GM21737 (cell line): ENCODE results near the gene DNAJC15.
"Not testable (repeated sequence)": the region's sequence is repeated elsewhere in the genome, so short reads cannot be mapped to it uniquely, and the experiment has no call there.

ENCODE experiments used
- ATAC-seq: cut with Tn5 transposase; IDR thresholded peaks from one replicate; pipeline ENCODE4 v1.9.1; 2021; ENCODE audit warnings: mild to moderate bottlenecking, moderate library complexity; ENCODE audit not compliant: unreplicated experiment

DNAJC15 gene

DNA sequence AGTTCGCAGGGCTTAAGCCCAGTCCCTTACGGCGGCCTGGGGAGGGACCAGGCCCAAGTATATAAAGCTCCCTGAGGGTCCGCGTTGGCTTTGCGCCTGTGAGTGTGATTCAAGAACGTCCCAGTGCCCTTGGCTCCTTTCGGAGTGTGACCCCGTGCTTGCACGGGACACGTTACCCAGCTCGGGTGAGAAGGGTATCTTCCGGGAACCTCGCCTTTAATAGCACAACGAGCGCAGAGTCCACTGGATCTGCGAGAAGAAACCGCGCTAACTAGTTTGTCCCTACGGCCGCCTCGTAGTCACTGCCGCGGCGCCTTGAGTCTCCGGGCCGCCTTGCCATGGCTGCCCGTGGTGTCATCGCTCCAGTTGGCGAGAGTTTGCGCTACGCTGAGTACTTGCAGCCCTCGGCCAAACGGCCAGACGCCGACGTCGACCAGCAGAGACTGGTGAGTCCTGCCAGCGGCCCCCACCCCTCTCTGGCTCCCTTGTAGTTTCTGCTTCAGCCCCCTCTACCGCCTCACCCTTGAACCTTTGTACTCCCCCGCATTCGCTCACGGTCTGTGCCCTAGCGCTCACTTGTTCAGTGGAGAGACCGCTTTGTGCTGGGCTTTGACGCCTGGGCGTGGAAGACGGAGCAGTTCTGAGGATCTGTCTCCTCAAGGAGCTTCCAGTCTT is at the start of gene DNAJC15:
TSS of gene DNAJC15 (plus strand) at position 298 of the 675 bp plus-strand sequence. CDS start at position 339, 41 bp downstream.
- peak; percentile 77 for ATAC-seq

DNA sequence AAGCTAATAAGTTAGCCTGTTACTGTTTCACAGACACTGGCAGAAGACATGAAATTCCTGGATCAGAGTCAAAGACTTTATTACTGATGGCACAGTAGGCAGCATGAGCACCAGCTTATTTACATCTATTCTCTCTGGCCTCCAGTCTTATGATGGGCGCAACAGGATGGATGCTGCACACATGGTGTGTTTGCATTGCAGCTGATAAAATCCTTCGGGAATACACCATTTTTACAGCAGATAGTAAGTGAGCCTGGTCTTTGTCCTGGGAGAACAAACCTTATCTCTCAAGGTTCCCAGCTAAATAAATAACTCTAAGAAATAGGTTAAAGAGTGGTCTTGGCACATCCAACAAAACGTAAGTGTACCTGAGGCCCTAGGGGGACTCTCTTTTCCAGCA is 47.3 kb upstream of the DNAJC15 start:
- no peak for ATAC-seq

DNA sequence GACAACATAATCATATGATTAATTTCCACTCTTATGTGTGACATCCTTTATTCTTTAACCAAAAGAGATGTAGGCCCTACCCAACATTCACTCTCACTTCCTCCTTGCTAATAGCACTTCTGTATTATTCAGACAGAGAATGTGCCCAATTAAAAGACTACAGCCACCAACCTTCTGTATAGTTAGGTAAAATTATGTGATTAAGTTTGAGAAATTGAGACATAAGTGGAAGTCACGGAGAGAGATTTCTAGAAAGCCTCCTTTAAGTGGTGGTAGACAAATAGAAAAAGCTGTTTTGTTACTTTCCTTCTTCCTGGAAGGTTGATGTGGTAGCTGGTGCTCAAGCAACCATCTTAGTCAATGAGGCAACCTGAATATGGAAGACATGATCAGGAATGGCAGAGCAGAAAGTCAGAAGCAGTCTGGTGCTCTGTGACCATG is 46.1 kb upstream of the DNAJC15 start:
- no peak for ATAC-seq

DNA sequence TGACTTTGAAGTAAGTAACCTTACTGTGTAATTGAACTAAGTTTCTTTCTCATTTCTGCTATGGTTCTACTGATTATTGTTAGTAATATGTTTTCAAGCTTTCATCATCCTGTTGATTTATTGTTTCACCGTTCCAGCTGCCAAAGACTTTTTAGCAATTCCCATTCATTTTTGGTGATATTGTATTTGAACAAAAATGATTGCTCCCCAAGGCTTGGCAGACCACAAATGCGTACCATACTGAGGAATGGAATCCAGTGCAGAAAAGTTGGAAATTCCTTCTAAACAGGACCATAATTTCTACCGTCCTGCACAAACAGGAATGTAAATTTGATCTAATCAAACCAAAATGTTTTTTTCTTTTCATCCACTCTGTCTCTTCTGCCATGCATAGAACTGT is 42.1 kb upstream of the DNAJC15 start:
- ATAC-seq = no peak

DNA sequence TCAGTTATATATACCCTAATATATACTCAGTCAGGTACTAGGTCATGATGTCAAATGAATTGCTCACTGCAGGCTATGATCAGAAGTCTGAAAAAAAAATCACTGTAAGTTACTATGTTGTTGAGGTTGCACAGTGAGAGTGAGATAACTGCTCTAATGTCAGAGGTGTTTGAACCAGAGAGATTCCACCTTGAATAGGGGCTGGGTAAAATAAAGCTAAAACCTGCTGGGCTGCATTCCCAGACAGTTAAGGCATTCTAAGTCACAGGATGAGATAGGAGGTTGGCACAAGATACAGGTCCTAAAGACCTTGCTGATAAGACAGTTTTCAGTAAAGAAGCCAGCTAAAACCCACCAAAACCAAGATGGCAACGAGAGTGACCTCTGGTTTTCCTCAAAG is 41.5 kb upstream of the DNAJC15 start:
- no peak for ATAC-seq

DNA sequence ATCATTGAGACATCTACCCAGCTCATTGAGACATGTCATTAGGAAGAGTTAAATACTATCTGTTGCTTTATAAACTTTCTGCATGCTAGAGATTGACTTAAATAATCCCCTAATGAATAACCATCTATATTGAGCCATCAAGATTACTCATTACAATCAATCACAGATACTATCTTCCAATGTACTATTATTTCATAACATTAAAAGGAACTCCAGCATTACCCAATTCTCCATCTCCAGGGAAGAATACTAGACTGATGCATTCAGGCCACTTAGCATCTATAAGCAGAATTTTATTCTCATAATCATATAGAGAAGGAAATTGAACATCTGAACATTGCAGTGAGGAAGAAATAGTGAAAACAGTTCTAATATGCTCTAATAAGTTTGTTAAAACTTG is 39.4 kb upstream of the DNAJC15 start:
- no peak for ATAC-seq

DNA sequence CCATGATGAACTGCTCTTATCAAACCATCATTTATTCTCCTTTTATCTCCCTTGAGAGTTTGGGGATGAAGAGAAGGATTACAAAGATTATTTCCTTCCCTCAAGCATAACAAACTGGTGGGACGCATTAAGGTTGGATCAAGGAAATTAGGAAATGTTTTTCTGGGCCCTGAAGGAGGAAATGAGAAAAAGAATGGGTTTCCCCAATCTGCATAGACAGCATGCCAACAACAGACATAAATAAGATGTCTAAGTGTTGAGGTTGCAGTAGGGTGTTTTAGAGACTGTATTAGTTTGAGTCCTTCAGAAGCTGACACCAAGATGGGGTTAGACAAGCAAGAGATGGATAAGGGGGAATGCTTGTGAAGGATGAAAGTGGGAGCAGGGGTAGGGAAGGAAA is 38.7 kb upstream of the DNAJC15 start:
- no peak for ATAC-seq

DNA sequence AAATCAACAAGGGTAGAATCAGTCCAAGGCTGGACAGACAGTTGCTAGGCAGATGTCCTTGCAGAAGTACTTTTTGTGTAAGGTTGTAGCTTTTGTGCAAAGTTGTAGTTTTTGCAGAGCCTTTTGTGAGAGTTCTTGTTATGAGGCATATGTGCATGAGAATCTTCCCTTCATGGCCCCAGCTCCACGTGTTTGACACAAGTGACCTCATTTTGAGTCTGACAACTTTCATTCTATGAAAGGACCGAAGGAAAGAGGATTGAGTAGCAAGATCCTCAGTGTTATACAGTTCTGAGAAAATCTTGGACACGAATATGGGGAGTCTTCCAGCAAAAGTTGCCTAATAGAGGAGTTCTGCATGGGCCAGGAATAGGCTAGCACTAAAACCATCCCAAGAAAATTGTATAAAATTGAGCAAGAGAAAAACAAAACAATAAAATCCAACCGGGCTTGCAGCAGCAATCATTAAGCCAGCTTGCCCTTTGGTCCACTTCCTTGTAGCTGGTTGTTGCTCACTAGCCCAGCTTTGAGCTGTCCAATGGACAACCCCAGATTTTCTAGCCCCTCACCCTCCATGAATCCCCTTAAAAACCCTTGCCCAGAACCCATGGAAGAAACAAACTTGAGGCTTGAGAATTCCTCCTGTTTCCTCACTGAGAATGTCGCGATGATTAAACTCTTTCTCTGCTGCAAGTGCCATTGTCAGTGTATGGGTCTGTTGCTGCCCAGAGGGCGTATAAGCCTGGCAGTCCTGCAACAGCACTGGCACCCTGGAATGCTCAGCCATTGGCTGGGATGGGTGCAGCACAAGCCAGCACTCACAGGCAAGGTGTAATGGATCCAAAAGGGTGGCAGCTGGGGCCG is 37.8 kb upstream of the DNAJC15 start:
- ATAC-seq = no peak

DNA sequence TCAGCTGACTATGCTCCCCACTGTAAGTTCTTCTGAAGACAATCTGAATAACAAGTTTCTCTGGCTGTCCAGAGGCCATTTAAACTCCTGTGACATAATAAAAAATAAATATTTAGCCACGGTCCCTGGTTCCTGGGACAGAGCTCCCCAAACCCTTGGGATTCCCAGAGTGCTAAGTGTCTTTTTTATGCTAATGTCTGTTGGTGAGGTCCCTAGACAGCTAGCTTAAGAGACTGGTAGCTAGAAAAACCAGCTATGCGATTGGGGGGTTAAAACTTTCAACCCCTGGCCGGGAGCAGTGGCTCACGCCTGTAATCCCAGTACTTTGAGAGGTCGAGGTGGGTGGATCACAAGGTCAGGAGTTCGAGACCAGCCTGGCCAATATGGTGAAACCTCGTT is 37.2 kb upstream of the DNAJC15 start:
- no peak for ATAC-seq

DNA sequence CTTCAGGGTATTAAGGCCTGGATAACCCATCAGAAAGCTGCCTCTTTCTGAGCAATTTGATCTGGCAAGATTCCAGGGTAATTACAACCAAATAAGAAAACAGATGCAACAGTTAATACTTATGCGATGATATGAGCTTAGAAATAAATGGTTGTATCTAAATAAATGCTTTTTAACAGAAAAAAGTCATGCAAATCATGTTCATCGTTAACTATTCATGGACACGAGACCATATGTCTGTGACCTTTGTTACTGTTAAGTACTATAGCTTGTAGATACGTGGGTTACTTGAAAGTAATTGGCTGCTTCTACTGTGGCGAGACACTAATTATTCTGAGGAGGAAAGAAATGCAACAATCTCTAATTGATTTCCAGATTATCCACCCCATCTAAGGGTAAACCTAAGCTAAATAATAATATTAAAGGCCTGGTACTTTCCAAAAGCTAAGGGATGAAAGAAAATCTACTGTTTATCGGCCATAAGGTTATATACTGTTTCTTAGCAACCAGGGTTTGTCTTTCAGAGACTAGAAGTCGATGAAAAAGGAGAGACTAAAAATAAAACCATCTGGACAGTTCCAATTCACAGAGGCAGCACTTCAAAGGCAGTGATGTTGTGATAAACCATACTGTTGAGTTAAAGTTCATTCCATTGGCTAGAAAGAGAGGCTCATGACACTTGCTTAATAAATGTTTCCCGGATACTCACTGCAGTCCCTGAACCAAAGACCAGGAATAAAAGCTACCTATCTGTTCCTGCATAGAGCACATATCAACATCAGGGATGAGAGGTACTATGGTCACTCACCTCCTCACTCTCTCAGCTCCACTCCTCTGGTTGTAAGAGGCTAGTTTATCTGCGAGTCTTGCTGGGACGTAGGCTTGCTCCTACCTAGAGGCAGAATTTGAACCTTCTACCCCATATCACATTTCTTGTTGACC is 32.8 kb upstream of the DNAJC15 start:
- ATAC-seq = no peak

DNA sequence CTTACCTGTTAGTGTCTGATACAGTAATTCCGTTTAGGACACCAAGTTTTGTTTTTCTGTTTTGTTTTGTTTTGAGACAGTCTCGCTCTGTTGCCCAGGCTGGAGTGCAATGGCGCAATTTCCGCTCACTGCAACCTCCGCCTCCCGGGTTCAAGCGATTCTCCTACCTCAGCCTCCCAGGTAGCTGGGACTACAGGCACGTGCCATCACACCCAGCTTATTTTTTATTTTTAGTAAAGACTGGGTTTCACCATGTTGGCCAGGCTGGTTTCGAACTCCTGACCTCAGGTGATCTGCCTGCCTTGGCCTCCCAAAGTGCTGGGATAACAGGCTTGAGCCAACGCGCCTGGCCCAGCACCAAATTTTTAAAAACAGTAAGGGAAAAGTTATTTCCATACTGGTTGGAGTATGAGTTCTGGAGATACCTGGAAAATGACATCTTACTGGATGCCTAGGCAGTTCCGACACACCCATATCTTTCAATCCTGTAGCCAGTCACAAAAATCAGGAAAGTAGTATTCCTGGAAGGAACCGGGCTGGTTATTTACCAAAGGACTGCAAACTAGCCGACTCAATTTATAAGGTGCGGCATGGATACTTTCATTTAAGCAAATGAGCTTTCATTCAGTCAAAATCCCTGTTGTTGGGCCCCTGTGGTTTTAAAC is 32.0 kb upstream of the DNAJC15 start:
- ATAC-seq = not testable (repeated sequence)

DNA sequence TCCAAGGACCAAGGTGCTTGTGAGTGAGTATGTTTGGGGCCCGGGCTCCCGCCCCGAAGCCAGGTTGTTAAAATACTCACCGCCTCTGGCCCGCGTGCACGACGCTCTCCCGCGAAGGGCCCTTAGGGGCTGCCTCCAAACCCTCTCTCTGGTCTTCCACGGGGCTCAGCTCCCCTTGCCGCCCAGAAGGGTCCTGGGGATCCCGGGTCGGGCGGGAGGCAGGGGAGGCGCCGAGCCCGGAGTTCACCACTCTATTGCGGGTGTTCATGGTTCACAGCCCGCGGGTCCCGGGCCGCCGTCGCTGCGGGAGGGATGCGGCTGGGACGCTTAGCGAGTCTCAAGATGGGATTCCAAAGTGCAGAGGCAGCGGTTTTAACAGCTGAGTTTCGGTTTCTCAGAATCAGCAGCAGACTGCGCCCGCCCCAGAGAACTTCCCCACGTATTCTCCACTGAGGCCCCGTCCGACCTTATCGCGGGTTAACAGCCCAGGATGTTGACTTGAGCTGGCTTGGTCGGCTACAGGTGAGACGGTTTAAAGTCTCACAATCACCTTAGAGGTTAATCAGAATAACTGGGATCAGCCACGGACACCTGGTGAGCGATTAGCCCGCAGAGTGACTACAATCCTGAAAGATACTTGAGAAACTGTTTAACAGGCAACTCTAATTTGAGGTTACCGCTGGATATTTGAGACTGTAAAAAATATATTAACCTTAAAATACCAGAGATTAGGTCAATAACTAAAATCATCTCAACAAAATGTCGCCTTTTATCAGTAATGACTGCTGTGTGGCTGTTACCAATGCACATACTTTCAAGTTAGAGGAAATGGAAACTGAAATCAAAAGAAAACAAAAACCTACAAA is 31.3 kb upstream of the DNAJC15 start, which contains the start of gene EPSTI1:
TSS of gene EPSTI1 (minus strand) at position 344 of the 866 bp plus-strand sequence. CDS start at position 268, 76 bp downstream.
- ATAC-seq = peak; percentile 74

DNA sequence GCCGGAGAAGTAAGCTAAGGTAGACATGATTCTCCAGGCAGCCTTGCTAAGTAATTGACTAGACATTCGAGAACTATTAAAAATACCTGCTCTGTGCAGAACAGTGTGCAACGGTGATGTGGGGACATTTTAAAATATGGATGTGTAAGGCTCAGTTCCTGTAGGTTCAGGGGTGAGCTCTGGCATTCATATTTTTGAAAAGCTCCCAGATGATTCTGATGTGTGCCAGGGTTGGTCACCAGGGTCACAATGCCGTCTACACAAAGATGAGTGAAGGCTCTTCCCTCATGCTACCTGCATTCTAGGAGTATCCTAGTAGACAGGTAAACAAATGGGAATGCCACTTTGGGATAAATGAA is 30.6 kb upstream of the DNAJC15 start:
- peak; percentile 13 for ATAC-seq

DNA sequence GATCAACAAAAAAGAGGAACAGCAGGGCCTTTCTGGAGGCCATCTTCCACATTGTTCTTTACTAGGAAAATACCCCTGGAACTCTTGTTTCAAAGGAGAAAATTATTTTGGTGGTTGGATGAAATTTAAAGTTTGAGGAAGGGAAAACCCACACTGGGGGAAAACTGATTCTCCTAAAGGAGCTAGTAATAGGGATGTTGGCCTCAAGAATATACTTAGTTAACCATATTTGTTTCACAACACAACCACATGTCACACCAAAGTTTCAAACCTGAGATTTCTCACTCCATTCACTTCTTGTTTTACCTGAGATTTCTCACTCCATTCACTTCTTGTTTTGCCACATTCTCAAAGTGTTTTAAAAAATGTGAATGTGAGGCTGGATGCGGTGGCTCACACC is 28.5 kb upstream of the DNAJC15 start:
- no peak for ATAC-seq

DNA sequence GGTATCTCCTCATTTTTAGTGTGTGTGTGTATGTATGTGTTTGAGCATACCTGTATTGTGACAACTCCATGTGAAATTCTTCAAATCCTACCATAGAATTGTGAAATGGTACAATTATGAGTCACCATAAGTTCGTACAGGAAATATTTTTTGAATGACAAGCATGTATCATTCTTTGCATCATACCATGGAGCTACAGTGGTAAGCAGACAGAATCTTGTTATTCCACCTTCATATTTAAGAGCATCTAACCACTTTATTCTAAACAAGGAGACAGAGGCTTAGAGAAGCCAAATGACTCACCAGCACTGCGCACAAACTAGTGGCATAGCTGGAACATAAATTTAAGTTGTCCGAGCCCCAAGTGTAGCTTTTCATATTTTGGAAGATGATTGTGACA is 26.8 kb upstream of the DNAJC15 start:
- no peak for ATAC-seq

DNA sequence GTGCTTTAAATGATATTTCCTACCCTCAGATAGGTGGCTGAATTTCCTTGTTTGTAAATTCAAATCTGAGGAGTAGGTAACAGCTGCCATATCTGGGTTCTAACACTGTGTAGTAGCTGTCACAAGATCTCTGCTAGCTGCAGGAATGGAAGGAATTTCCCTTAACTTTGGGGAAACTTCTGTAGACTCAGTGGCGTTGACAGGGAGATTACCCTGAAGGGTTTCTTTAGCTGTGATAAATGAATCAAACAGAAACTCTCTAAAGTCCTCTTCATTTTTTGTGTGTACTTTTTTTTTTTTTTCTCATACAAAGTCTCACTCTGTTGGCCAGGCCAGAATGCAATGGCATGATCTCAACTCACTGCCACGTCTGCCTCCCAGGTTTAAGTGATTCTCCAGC is 26.0 kb upstream of the DNAJC15 start:
- no peak for ATAC-seq

DNA sequence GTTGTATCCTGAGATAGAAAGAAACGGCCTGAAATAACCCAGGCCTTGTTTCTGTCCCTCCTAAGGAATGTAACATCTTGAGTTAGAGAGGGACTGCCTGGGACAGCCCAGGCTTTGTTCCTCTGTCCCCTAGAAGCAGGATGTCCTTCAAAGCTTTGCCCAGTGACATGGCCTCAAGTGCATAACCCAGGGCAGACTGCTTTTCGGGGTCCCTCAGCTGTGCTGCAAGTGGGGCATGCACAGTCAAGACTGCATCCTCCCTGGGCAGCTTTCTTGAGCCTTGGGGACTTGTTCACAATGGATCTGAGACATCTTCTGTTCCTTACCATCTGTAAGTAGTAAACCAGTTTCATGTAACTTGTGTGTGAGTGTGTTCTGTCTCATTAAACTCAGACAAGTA is 23.9 kb upstream of the DNAJC15 start:
- ATAC-seq = no peak

DNA sequence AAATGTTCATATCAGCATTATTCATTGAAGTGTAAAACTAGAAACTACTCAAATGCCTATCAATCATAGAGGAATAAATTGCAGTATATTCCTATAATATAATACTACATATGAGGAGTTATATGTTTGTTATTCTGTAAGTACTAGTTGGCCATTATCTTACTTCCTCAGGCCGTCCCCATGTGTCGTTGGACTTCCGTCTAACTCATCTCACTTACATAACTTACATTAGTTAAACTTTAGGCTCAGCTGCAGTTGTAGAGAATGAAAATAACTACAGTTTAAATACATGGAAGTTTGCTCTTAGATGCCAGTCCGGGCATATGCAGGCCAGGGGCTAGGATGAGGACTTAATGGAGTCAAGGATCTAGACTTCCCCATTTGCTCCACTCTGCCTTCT is 22.7 kb upstream of the DNAJC15 start:
- ATAC-seq = no peak

DNA sequence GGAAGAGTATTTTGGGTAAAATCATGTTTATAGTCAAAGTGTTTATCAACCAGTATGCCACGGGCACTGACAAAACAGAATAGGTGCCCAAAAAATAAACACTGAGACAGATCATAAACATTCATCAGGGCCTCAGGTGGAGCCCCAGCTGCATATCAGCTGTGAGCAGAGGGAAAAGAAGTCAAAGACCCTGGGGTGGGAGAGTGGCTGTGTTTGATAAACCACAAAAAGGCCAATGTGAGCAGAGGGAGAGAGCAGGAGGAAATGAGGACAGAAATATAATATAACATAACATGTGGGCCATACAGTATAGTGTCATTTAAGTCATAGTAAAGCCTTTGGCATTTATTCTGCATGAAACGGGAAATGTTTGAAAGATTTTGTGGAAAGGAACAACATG is 21.4 kb upstream of the DNAJC15 start:
- ATAC-seq = no peak

DNA sequence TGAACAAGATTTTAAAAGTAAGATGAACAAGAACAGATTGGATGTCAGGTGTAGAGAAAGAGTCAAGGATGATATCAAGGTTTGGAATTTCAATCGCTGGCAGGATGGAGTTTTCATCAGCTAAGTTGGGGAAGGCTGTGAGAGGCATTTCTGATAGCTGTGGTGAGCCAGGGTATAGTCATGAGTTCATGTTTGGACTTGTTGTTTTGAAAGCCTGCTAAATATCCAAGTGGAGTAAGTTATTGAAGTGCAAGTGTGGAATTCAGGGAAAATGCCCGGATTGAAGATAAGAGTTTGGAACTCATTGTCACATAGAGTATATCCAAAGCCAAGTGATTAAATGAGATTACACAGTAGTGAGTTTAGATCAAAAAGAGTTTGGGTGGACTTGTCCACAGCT is 20.4 kb upstream of the DNAJC15 start:
- no peak for ATAC-seq
